Activated T-helper 1 cell treated with anti-CD3 and anti-CD28 coated beads, Interleukin-12 subunit alpha, Interleukin-12 subunit beta, Interleukin-2, Interleukin-4 antibody, amounts not matched to agents 30 ng/mL and 10 ng/mL and 1 ng/mL, durations not matched to agents 14 hours and 24 hours and 36 hours (primary cell): ENCODE results near the gene DOCK4. TPM values are rescaled to one million over a fixed set of nuclear protein-coding genes. Genes with fewer than 3 reads are reported as not detected.

Experiments used
- DNase-seq: peaks from one replicate; pipeline ENCODE4 v3.0.0; 2021; ENCODE audit warnings: low spot score
- H3K27ac Mint-ChIP-seq: one replicate; pipeline ENCODE4 v1.8.0; 2021; ENCODE audit warnings: mild to moderate bottlenecking, mixed read lengths
- H3K27me3 Mint-ChIP-seq: one replicate; pipeline ENCODE4 v1.8.0; 2022; ENCODE audit warnings: mild to moderate bottlenecking, moderate library complexity, mixed read lengths; ENCODE audit not compliant: insufficient read depth
- H3K36me3 Mint-ChIP-seq: one replicate; pipeline ENCODE4 v1.8.0; 2021; ENCODE audit warnings: low read depth, mixed read lengths
- H3K4me1 Mint-ChIP-seq: one replicate; pipeline ENCODE4 v1.8.0; 2021; ENCODE audit warnings: low read depth, mixed read lengths
- H3K4me3 Mint-ChIP-seq: one replicate; pipeline ENCODE4 v1.8.0; 2021; ENCODE audit warnings: mild to moderate bottlenecking, moderate library complexity, mixed read lengths
- H3K9me3 Mint-ChIP-seq: one replicate; pipeline ENCODE4 v1.8.0; 2021; ENCODE audit warnings: mixed read lengths
- intact Hi-C: fragments of 100-400 bp; cut with micrococcal nuclease; formaldehyde crosslinking; loops from one replicate; pipeline ENCODE4 v1.15.1; 2024
- total RNA-seq: library from RNA; stranded (reverse); gene quantifications from 2 replicates; pipeline ENCODE4 v1.2.3, GENCODE V29; 2022

Gene DOCK4
- total RNA-seq, 1 donor from 2014 or later: 0.31 TPM

GRCh38 chr7:111864291-111864976 is 341.8 kb downstream of the DOCK4 start:
- Mint-ChIP-seq H3K27me3 (no peaks in the 10 kb centered on the region), H3K36me3 (no peaks in the 10 kb centered on the region), H3K4me1 (peaks cover 7% of the 10 kb centered on the region), H3K9me3 (no peaks in the 10 kb centered on the region), H3K27ac (no peak overlapping the region), H3K4me3 (no peak overlapping the region)
- no peak for DNase-seq
- intact Hi-C loops: no loop called here

GRCh38 chr7:111863269-111863668 is 342.9 kb downstream of the DOCK4 start:
- H3K4me1 Mint-ChIP-seq: peaks cover 7% of the 10 kb centered on the region
- intact Hi-C loops: no loop called here
- H3K27ac Mint-ChIP-seq: no peak overlapping the region
- no peak for DNase-seq
- H3K36me3 Mint-ChIP-seq: no peaks in the 10 kb centered on the region
- no peak overlapping the region for H3K4me3 Mint-ChIP-seq
- no peaks in the 10 kb centered on the region for H3K27me3 Mint-ChIP-seq
- no peaks in the 10 kb centered on the region for H3K9me3 Mint-ChIP-seq

GRCh38 chr7:111860248-111860647 is 346.0 kb downstream of the DOCK4 start:
- Mint-ChIP-seq H3K27me3 (no peaks in the 10 kb centered on the region), H3K9me3 (no peaks in the 10 kb centered on the region), H3K4me1 (peaks cover 7% of the 10 kb centered on the region), H3K36me3 (no peaks in the 10 kb centered on the region), H3K27ac (no peak overlapping the region), H3K4me3 (no peak overlapping the region)
- no peak for DNase-seq
- intact Hi-C loops: no loop called here

GRCh38 chr7:111858331-111858730 is 347.9 kb downstream of the DOCK4 start:
- DNase-seq: no peak
- Mint-ChIP-seq H3K27ac (no peak overlapping the region), H3K4me1 (peaks cover 7% of the 10 kb centered on the region), H3K4me3 (no peak overlapping the region), H3K27me3 (no peaks in the 10 kb centered on the region), H3K36me3 (no peaks in the 10 kb centered on the region), H3K9me3 (no peaks in the 10 kb centered on the region)
- intact Hi-C loops: no loop called here

- Mint-ChIP-seq H3K36me3 (no peaks in the 10 kb centered on the region), H3K27me3 (no peaks in the 10 kb centered on the region), H3K27ac (no peak overlapping the region), H3K4me1 (peaks cover 7% of the 10 kb centered on the region), H3K9me3 (peaks cover under 1% of the 10 kb centered on the region), H3K4me3 (no peak overlapping the region)
- intact Hi-C loops: loop anchor here (1.0 kb wide), 1 partner anchor 104 kb away; no protein-coding TSS in a partner anchor
- no peak for DNase-seq
These were observed 350.4 kb downstream of the DOCK4 start for GRCh38 chr7:111855842-111856227.

GRCh38 chr7:111855161-111855841 is 350.9 kb downstream of the DOCK4 start:
- intact Hi-C loops: loop anchor here (1.0 kb wide), 1 partner anchor 103 kb away; no protein-coding TSS in a partner anchor
- H3K9me3 Mint-ChIP-seq: peaks cover 5% of the 10 kb centered on the region
- DNase-seq: no peak

GRCh38 chr7:111853201-111853990 is 352.8 kb downstream of the DOCK4 start:
- intact Hi-C loops: no loop called here
- H3K36me3 Mint-ChIP-seq: no peaks in the 10 kb centered on the region
- H3K27ac Mint-ChIP-seq: no peak overlapping the region
- peaks cover 8% of the 10 kb centered on the region for H3K9me3 Mint-ChIP-seq
- no peaks in the 10 kb centered on the region for H3K27me3 Mint-ChIP-seq
- H3K4me1 Mint-ChIP-seq: no peaks in the 10 kb centered on the region
- no peak for DNase-seq
- no peak overlapping the region for H3K4me3 Mint-ChIP-seq

More at GRCh38 chr7:111855161-111855841, 350.9 kb downstream of the DOCK4 start:
- H3K4me1 Mint-ChIP-seq: peaks cover 3% of the 10 kb centered on the region
- no peak overlapping the region for H3K27ac Mint-ChIP-seq
- H3K27me3 Mint-ChIP-seq: no peaks in the 10 kb centered on the region
- no peaks in the 10 kb centered on the region for H3K36me3 Mint-ChIP-seq
- H3K4me3 Mint-ChIP-seq: no peak overlapping the region

- Mint-ChIP-seq H3K4me3 (no peak overlapping the region), H3K27ac (no peak overlapping the region), H3K27me3 (no peaks in the 10 kb centered on the region), H3K9me3 (peaks cover 8% of the 10 kb centered on the region), H3K4me1 (no peaks in the 10 kb centered on the region), H3K36me3 (no peaks in the 10 kb centered on the region)
- intact Hi-C loops: no loop called here
- DNase-seq: no peak
These were observed 354.1 kb downstream of the DOCK4 start for GRCh38 chr7:111852081-111852480.

- Mint-ChIP-seq H3K36me3 (no peaks in the 10 kb centered on the region), H3K27me3 (no peaks in the 10 kb centered on the region), H3K27ac (no peak overlapping the region), H3K4me1 (no peaks in the 10 kb centered on the region), H3K9me3 (peaks cover 8% of the 10 kb centered on the region), H3K4me3 (no peak overlapping the region)
- no peak for DNase-seq
- intact Hi-C loops: no loop called here
These were observed 359.3 kb downstream of the DOCK4 start for GRCh38 chr7:111846898-111847297.

GRCh38 chr7:111845853-111846252 is 360.3 kb downstream of the DOCK4 start:
- H3K4me1 Mint-ChIP-seq: no peaks in the 10 kb centered on the region
- no peaks in the 10 kb centered on the region for H3K36me3 Mint-ChIP-seq
- H3K9me3 Mint-ChIP-seq: peaks cover 8% of the 10 kb centered on the region

GRCh38 chr7:111844904-111845671 is 361.1 kb downstream of the DOCK4 start:
- H3K9me3 Mint-ChIP-seq: peaks cover under 1% of the 10 kb centered on the region
- no peaks in the 10 kb centered on the region for H3K27me3 Mint-ChIP-seq
- no peaks in the 10 kb centered on the region for H3K36me3 Mint-ChIP-seq
- H3K4me3 Mint-ChIP-seq: no peak overlapping the region
- no peak for DNase-seq
- H3K27ac Mint-ChIP-seq: no peak overlapping the region
- H3K4me1 Mint-ChIP-seq: no peaks in the 10 kb centered on the region
- intact Hi-C loops: no loop called here

More at GRCh38 chr7:111845853-111846252, 360.3 kb downstream of the DOCK4 start:
- Mint-ChIP-seq H3K27me3 (no peaks in the 10 kb centered on the region), H3K4me3 (no peak overlapping the region), H3K27ac (no peak overlapping the region)
- DNase-seq: no peak
- intact Hi-C loops: no loop called here

GRCh38 chr7:111842491-111842890 is 363.7 kb downstream of the DOCK4 start:
- Mint-ChIP-seq H3K36me3 (no peaks in the 10 kb centered on the region), H3K27me3 (no peaks in the 10 kb centered on the region), H3K27ac (no peak overlapping the region), H3K9me3 (no peaks in the 10 kb centered on the region), H3K4me1 (no peaks in the 10 kb centered on the region), H3K4me3 (no peak overlapping the region)
- no peak for DNase-seq
- intact Hi-C loops: no loop called here
